BE2C (cell line): ENCODE data around the gene C10orf90.

Experiments used
- DNase-seq: peaks from one replicate; pipeline ENCODE4 v3.0.0-alpha.2; 2020
- H3K27me3 ChIP-seq: fragments of 250-450 bp; sonication (Bioruptor Pico); 2 replicates; pipeline ENCODE4 v1.5.1; 2020; ENCODE audit warnings: mild to moderate bottlenecking
- H3K36me3 ChIP-seq: fragments of 250-450 bp; sonication (Bioruptor Pico); 2 replicates; pipeline ENCODE4 v1.5.1; 2020; ENCODE audit warnings: mild to moderate bottlenecking
- H3K4me1 ChIP-seq: fragments of 250-450 bp; sonication (Bioruptor Pico); 2 replicates; pipeline ENCODE4 v1.5.1; 2020
- H3K4me3 ChIP-seq: 2 replicates; pipeline ENCODE4 v1.5.1; 2011; ENCODE audit warnings: low read depth, low read length
- H3K9me3 ChIP-seq: fragments of 250-450 bp; sonication (Bioruptor Pico); 2 replicates; pipeline ENCODE4 v1.5.1; 2020
- CTCF ChIP-seq: IDR thresholded peaks from 2 replicates; pipeline ENCODE4 v1.5.1; 2012; ENCODE audit warnings: mild to moderate bottlenecking, low read depth, low read length

Gene C10orf90

GRCh38 chr10:126468876-126469643 is 201.4 kb downstream of the C10orf90 start:
- no peaks in the 10 kb centered on the region for H3K27me3 ChIP-seq
- no peak for TF ChIP-seq CTCF
- H3K4me3 ChIP-seq = no peak overlapping the region
- peaks cover 3% of the 10 kb centered on the region for H3K4me1 ChIP-seq
- DNase-seq = no peak
- H3K36me3 ChIP-seq = no peaks in the 10 kb centered on the region
- H3K9me3 ChIP-seq = no peaks in the 10 kb centered on the region

GRCh38 chr10:126468467-126468866 is 202.0 kb downstream of the C10orf90 start:
- no peak for TF ChIP-seq CTCF
- Histone ChIP-seq H3K4me3 (no peak overlapping the region), H3K36me3 (no peaks in the 10 kb centered on the region), H3K4me1 (peaks cover 4% of the 10 kb centered on the region), H3K9me3 (no peaks in the 10 kb centered on the region), H3K27me3 (no peaks in the 10 kb centered on the region)
- no peak for DNase-seq

GRCh38 chr10:126465771-126466170 is 204.7 kb downstream of the C10orf90 start:
- Histone ChIP-seq H3K36me3 (no peaks in the 10 kb centered on the region), H3K4me1 (peaks cover 10% of the 10 kb centered on the region), H3K27me3 (no peaks in the 10 kb centered on the region), H3K4me3 (no peak overlapping the region), H3K9me3 (no peaks in the 10 kb centered on the region)
- DNase-seq = no peak
- TF ChIP-seq CTCF = no peak; the same call in 1 of the 2 replicates

GRCh38 chr10:126463286-126463685 is 207.2 kb downstream of the C10orf90 start:
- no peak overlapping the region for H3K4me3 ChIP-seq
- no peak for TF ChIP-seq CTCF
- H3K36me3 ChIP-seq = no peaks in the 10 kb centered on the region
- no peaks in the 10 kb centered on the region for H3K9me3 ChIP-seq
- H3K27me3 ChIP-seq = no peaks in the 10 kb centered on the region
- DNase-seq = peak; percentile 49
- H3K4me1 ChIP-seq = peaks cover 10% of the 10 kb centered on the region

- H3K9me3 ChIP-seq = no peaks in the 10 kb centered on the region
- no peaks in the 10 kb centered on the region for H3K36me3 ChIP-seq
- no peak overlapping the region for H3K4me3 ChIP-seq
- H3K27me3 ChIP-seq = no peaks in the 10 kb centered on the region
- TF ChIP-seq CTCF = no peak
- H3K4me1 ChIP-seq = peaks cover 10% of the 10 kb centered on the region
- no peak for DNase-seq
These were observed 209.1 kb downstream of the C10orf90 start for GRCh38 chr10:126461289-126461940.

- Histone ChIP-seq H3K27me3 (no peaks in the 10 kb centered on the region), H3K9me3 (no peaks in the 10 kb centered on the region), H3K36me3 (no peaks in the 10 kb centered on the region), H3K4me3 (no peak overlapping the region), H3K4me1 (peaks cover 7% of the 10 kb centered on the region)
- no peak for TF ChIP-seq CTCF
- DNase-seq = no peak
These were observed 210.5 kb downstream of the C10orf90 start for GRCh38 chr10:126459878-126460481.
